Neural cell (in vitro differentiated cells): ENCODE data around the gene ETV6.

Experiments
- CTCF ChIP-seq: fragments of 450-650 bp; IDR thresholded peaks from 2 replicates; pipeline ENCODE4 v1.5.1; 2014; ENCODE audit warnings: antibody characterized with exemption, mild to moderate bottlenecking, moderate library complexity; ENCODE audit not compliant: poor library complexity, severe bottlenecking
- EP300 ChIP-seq: fragments of 450-650 bp; conservative IDR thresholded peaks from 2 replicates; pipeline ENCODE4 v1.6.1; 2014; ENCODE audit warnings: antibody characterized with exemption, mild to moderate bottlenecking, moderate library complexity; ENCODE audit not compliant: poor library complexity, severe bottlenecking
- EZH2 ChIP-seq: fragments of 200-600, 300-800 bp; shearing (Covaris generic), sonication (generic); IDR thresholded peaks from 2 replicates; pipeline ENCODE4 v1.6.1; 2014; ENCODE audit warnings: antibody characterized with exemption, low read length, borderline replicate concordance, mild to moderate bottlenecking; ENCODE audit not compliant: insufficient read depth, poor library complexity, severe bottlenecking
- MXI1 ChIP-seq: fragments of 450-650 bp; conservative IDR thresholded peaks from 2 replicates; pipeline ENCODE4 v1.6.1; 2014; ENCODE audit warnings: antibody characterized with exemption, mild to moderate bottlenecking; ENCODE audit not compliant: poor library complexity, severe bottlenecking
- POLR2AphosphoS5 ChIP-seq: IDR thresholded peaks from 2 replicates; pipeline ENCODE4 v1.6.1; 2012
- RAD21 ChIP-seq: fragments of 450-650 bp; conservative IDR thresholded peaks from 2 replicates; pipeline ENCODE4 v1.6.1; 2014; ENCODE audit warnings: antibody characterized with exemption, mild to moderate bottlenecking, moderate library complexity
- REST ChIP-seq: IDR thresholded peaks from 2 replicates; pipeline ENCODE4 v1.6.1; 2012; ENCODE audit warnings: borderline replicate concordance

DNA sequence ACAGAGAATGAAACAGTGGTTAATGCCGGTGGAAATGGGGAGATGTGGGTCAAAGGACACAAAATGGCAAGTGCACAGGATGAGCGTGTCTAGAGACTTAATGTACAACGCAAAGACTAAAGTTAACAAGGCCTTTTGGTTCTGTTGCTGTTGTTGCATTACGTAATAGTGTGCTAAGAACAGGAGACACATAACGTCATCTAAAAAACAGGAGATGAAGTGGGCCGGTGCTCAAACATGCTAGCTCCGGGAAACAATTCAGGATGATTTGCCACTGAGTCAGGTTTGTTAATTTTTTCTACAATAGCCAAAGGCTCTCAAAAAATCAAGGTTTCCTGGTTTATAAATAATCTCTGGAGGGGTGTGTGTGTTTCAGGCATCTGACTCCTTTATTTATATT, 55.5 kb downstream of the ETV6 start:
- no peak for TF ChIP-seq CTCF
- no peak for TF ChIP-seq EZH2
- TF ChIP-seq RAD21 = no peak
- no peak for TF ChIP-seq EP300
- no peak for TF ChIP-seq MXI1
- no peak for TF ChIP-seq POLR2AphosphoS5
- TF ChIP-seq REST = no peak
